Activated CD8-positive, alpha-beta memory T cell treated with anti-CD3 and anti-CD28 coated beads, Interleukin-2, amount 50 U/mL, for 1 hour (primary cell): ENCODE data around the gene LPIN1.
A peak's percentile ranks its signal among the peaks of the same experiment; 100 is the strongest.

Experiments used
- DNase-seq: peaks from one replicate; pipeline ENCODE4 v3.0.0-alpha.2; 2020; ENCODE audit errors: extremely low read depth

LPIN1 gene

GRCh38 chr2:11762799-11763461 is 16.5 kb downstream of the LPIN1 start:
- no peak for DNase-seq

DNA sequence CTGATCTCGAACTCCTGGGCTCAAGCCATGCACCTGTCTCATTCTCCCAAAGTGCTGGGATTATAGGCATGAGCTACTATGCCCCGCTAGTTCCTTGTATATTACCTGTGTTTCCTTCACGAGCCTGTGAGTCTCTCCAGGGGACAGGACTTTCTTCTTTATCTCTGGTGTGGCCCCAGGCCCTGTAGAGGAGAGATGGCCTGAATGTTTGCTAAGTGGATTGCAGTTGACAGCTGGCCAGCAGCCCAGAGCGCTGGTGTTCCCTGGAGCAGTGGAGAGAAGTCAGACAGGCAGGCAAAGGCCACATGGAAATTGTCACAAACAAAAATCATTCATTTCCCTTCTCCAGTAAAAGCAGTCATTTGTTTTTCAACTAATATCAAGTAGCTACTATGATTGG is 17.9 kb downstream of the LPIN1 start:
- no peak for DNase-seq

DNA sequence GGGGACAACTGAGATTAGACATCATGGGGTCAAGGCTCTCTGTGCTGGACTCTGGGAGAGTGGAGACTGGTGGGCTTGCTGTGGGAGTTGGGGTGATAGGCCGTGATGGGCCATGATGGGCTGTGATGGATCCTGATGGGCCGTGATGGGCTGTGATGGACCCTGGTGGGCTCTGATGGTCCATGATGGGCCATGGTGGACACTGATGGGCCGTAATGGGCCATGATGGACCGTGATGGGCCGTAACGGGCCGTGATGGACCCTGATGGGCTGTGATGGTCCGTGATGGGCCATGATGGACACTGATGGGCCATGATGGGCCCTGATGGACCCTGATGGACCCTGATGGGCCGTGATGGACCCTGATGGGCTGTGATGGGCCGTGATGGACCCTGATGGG is 18.5 kb downstream of the LPIN1 start:
- DNase-seq = no peak

DNA sequence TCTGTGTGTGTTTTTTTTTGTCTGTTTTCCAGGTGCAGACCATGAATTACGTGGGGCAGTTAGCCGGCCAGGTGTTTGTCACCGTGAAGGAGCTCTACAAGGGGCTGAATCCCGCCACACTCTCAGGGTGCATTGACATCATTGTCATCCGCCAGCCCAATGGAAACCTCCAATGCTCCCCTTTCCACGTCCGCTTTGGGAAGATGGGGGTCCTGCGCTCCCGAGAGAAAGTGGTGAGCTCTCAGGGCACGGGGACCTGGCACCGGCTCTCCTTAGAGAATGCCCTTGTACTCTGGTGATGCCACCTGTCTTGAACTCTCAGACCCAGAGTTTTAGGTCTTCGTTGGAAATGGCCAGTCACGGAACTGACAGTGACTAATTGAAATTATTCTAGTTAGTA is 19.1 kb downstream of the LPIN1 start:
- no peak for DNase-seq

- no peak for DNase-seq
These were observed 19.6 kb downstream of the LPIN1 start for GRCh38 chr2:11766016-11766415.

GRCh38 chr2:11767779-11768178 is 21.3 kb downstream of the LPIN1 start:
- no peak for DNase-seq

DNA sequence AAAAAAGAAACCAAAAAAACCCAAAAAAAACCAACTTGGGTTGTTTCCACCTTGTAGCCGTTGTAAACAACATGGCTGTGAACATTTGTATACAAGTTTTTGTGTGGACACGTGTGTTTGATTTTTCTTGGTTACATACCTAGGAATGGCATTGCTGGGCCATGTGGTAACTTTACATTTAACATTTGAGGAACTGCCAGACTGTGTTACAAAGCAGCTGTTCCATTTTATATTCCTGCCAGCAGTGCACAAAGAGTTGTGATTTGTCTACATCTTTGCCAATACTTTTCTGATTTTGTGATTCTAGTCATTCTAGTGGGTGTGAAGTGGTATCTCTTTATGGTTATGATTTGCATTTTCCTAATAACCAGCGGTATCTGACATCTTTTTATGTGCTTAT is 22.5 kb downstream of the LPIN1 start:
- DNase-seq = no peak

DNA sequence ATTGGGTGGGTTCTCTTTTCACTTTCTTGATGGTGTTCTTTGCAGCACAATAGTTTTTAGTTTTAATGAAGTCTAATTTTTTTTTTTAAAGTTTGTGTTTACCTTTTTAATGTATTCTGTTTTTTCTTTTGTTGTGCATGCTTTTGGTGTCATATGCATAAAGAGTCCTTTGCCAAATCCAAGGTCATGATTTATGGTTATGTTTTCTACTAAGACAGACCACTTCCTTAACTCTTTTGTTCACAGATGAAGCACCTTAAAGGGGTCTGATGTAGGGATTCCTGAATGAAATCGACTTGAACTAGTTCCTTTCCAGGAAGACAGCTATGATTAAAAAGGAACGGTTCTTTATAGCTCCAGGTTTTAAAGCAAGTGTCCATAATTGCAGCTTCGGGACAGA is 23.1 kb downstream of the LPIN1 start:
- no peak for DNase-seq

DNA sequence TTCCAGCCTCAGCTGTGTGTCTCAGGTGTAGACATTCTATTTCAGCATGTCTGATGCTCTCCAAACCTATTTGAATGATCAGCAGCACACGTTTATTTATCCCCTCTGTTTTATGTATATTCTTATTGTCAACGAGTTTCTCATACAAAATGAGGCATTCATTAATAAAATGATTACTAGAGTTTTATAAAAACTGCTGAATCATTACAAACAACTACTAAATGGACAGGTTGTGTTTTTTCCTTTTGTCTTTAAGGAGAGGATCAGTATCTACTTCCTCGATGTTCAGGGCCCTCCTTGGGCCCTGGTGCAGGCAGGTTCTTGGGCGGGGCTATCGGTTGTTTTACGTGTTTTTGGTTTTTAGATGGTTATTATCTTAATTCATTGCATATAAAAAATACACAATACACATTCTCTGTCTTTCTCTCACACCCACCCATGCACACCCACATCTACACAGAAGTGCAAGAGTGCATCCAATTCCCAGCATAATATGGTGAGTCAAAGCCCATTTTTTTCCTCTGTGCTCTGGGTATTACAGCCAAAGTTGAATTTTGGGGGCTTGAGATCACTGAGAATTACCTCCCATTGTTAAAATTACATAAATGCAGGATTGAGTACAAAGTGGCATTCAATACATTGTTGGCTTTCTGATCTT is 24.2 kb downstream of the LPIN1 start:
- DNase-seq = no peak

GRCh38 chr2:11771971-11772615 is 25.7 kb downstream of the LPIN1 start:
- DNase-seq = no peak

- no peak for DNase-seq
These were observed 26.7 kb downstream of the LPIN1 start for GRCh38 chr2:11773111-11773510.

GRCh38 chr2:11773747-11774525 is 27.5 kb downstream of the LPIN1 start:
- no peak for DNase-seq

DNA sequence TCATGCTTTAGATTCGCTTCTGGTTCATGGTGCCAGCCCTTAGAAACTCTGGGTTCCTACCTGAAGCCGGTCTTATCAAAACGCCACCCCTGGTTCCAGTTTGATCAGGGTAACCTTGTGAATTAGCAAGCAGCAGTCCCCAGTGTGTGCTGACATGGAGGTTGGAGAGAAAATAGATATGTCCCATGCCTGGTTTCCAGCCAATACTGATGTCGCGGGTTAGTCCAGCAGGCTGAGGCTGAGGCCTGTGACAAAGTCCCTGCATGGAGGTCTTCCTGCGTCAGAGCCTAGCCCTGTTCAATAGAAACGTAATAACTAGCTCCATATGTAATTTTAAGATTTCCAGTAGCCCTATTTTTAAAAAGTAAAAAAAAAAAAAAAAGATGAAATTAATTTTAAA is 28.2 kb downstream of the LPIN1 start:
- no peak for DNase-seq

DNA sequence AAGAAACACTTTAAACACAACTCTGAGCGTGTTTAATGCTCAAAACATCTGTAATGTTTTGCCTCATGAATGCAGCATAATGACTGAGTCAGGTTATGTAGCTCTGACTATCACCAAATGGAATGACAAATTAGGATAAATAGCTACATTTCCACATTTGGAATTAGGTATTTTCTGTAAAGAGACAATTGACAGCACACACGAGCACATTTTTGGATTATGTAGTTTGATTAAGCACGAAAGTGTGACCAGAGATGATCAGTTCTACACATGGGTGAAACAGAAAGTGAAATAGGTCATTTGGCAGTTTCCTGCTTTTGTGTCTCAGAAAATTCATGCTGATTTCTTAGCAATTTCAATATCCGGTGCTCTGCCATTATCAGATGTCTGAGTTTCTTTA is 29.0 kb downstream of the LPIN1 start:
- no peak for DNase-seq

DNA sequence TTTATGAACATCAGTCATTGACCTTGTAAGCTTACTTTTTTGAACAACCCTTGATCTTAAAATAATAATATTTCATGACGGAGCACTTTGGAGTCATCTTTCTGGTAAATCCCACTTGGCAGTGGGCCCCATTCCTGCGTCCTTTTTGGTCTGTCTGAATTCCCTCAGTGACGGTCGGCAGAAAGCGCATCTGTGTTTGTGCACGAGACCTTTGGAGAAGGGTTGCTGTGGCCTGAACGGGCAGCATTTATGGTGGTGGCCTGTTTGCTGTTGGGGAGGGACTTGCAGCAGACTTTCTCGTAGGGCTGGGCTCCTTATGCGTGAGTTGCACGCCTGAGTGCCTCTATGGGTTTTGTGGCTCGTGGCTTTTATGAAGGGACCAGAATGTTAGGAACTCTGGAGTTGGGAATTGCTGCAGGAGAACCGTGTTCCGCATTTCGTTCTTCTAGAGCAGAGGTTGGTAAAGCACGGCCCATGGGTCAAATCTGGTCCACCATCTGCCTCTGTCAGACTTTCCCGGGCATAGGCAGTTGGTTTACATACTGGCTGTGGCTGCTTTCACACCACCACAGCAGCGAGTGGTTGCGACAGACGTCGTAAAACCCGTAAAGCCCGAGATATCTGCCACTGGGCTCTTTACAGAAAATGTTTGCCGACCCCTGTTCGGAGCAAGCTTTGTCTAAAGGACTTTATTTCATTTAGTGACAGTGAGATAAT is 30.8 kb downstream of the LPIN1 start:
- DNase-seq = no peak

DNA sequence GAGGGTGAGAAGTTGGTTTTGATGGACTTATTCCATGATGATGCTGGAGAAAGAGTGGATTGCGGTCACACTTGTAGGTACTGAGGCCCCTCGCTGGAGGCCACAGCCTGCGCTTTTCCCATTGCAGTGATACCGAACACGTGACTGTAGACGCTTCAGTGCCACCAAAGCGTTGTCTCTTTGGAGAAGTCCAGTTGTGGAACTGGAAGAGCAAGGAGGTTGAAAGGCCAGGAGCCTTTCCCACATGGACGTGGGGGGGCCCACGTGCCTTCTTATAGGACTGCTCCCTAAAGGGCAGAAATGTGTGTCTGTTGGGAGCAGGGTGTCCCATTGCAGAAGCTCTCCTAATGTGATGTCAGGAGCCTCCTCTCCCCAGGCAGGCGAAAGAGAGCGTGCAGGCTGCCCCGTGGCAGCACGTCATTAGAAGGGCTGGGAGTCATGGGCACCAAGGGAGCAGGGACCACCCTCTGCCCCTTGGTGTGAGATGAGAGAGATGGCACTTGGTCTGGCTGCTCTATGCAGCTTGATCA is 31.5 kb downstream of the LPIN1 start:
- no peak for DNase-seq

- DNase-seq = no peak
These were observed 32.0 kb downstream of the LPIN1 start for GRCh38 chr2:11778416-11778815.

GRCh38 chr2:11778923-11779757 is 32.7 kb downstream of the LPIN1 start:
- peak; percentile 55 for DNase-seq

DNA sequence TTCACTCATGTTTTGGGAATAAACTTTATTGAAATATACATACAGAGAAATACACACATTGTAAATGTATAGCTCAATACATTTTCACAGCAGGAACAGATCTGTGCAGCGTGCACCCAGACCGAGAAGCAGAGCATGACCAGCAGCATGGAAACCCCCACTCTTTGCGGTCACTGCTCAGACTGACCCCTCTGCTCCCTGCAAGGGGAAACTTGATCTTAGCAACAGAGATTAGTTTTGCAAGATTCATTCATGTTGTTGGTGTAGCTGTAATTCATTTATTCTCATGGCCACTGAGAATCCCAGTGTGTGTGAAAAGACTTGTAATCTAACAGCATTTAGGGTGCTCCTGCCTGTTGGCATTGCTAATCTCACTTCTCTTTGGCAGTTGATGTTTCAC is 35.2 kb downstream of the LPIN1 start:
- DNase-seq = no peak

- no peak for DNase-seq
These were observed 37.8 kb downstream of the LPIN1 start for GRCh38 chr2:11784280-11784679.
